HUES6 (cell line): ENCODE data around the gene SKIDA1.

Source experiments
- H3K27ac ChIP-seq: 2 replicates; pipeline ENCODE4 v1.7.0; 2013; ENCODE audit warnings: low read depth, mild to moderate bottlenecking, low read length, inconsistent platforms
- H3K27me3 ChIP-seq: 2 replicates; pipeline ENCODE4 v1.6.1; 2013; ENCODE audit warnings: low read length; ENCODE audit not compliant: control insufficient read depth, insufficient read depth
- H3K36me3 ChIP-seq: 2 replicates; pipeline ENCODE4 v1.6.1; 2013; ENCODE audit warnings: low read length; ENCODE audit not compliant: control insufficient read depth, insufficient read depth
- H3K4me1 ChIP-seq: 2 replicates; pipeline ENCODE4 v1.6.1; 2013; ENCODE audit warnings: low read length; ENCODE audit not compliant: control insufficient read depth, insufficient read depth
- H3K4me3 ChIP-seq: 2 replicates; pipeline ENCODE4 v1.5.1; 2013; ENCODE audit warnings: low read depth, low read length
- H3K9ac ChIP-seq: one replicate; pipeline ENCODE4 v1.6.1; 2013; ENCODE audit warnings: mild to moderate bottlenecking, low read length
- H3K9me3 ChIP-seq: 2 replicates; pipeline ENCODE4 v1.6.1; 2013; ENCODE audit warnings: low read depth, low read length; ENCODE audit not compliant: control insufficient read depth, insufficient read depth

Gene SKIDA1

GRCh38 chr10:21514818-21515351, 10.6 kb downstream of the SKIDA1 start:
- peaks cover 55% of the 10 kb centered on the region for H3K4me1 ChIP-seq
- peaks cover 8% of the 10 kb centered on the region; the same call in 1 of the 2 replicates for H3K27me3 ChIP-seq
- no peaks in the 10 kb centered on the region for H3K9me3 ChIP-seq
- H3K36me3 ChIP-seq: no peaks in the 10 kb centered on the region
- no peak overlapping the region for H3K27ac ChIP-seq
- H3K9ac ChIP-seq: peak overlapping the region; percentile 95
- H3K4me3 ChIP-seq: peak overlapping the region; percentile 79

- H3K27ac ChIP-seq: no peak overlapping the region; the same call in 1 of the 2 replicates
- H3K36me3 ChIP-seq: no peaks in the 10 kb centered on the region
- H3K9me3 ChIP-seq: no peaks in the 10 kb centered on the region
- H3K27me3 ChIP-seq: peaks cover 8% of the 10 kb centered on the region; the same call in 1 of the 2 replicates
- peak overlapping the region; percentile 15 for H3K9ac ChIP-seq
- H3K4me3 ChIP-seq: peak overlapping the region; percentile 79
- H3K4me1 ChIP-seq: peaks cover 51% of the 10 kb centered on the region
Measured at GRCh38 chr10:21514129-21514817, 11.2 kb downstream of the SKIDA1 start.

GRCh38 chr10:21513405-21513788, 12.1 kb downstream of the SKIDA1 start:
- no peak overlapping the region for H3K27ac ChIP-seq
- H3K36me3 ChIP-seq: no peaks in the 10 kb centered on the region
- peaks cover 8% of the 10 kb centered on the region; the same call in 1 of the 2 replicates for H3K27me3 ChIP-seq
- no peak overlapping the region for H3K9ac ChIP-seq
- peaks cover 49% of the 10 kb centered on the region for H3K4me1 ChIP-seq
- no peaks in the 10 kb centered on the region for H3K9me3 ChIP-seq
- H3K4me3 ChIP-seq: peak overlapping the region; percentile 49

- peak overlapping the region; percentile 49 for H3K4me3 ChIP-seq
- H3K9ac ChIP-seq: no peak overlapping the region
- H3K36me3 ChIP-seq: no peaks in the 10 kb centered on the region
- no peaks in the 10 kb centered on the region for H3K9me3 ChIP-seq
- peaks cover 10% of the 10 kb centered on the region for H3K27me3 ChIP-seq
- peaks cover 55% of the 10 kb centered on the region for H3K4me1 ChIP-seq
- no peak overlapping the region for H3K27ac ChIP-seq
Measured at GRCh38 chr10:21512573-21513404, 12.7 kb downstream of the SKIDA1 start.

GRCh38 chr10:21511946-21512572, 13.4 kb downstream of the SKIDA1 start:
- peaks cover 62% of the 10 kb centered on the region for H3K4me1 ChIP-seq
- H3K27ac ChIP-seq: 0 out of 2 replicates have a peak overlapping the region, but pooled peaks have one; percentile 90
- no peak overlapping the region for H3K9ac ChIP-seq
- no peaks in the 10 kb centered on the region for H3K9me3 ChIP-seq
- H3K27me3 ChIP-seq: peaks cover 17% of the 10 kb centered on the region
- H3K36me3 ChIP-seq: no peaks in the 10 kb centered on the region
- peak overlapping the region; percentile 49 for H3K4me3 ChIP-seq

GRCh38 chr10:21511095-21511570, 14.3 kb downstream of the SKIDA1 start:
- Histone ChIP-seq H3K4me3 (peak overlapping the region; percentile 49), H3K36me3 (no peaks in the 10 kb centered on the region), H3K27ac (peak overlapping the region; percentile 90), H3K9me3 (no peaks in the 10 kb centered on the region), H3K4me1 (peaks cover 70% of the 10 kb centered on the region), H3K9ac (peak overlapping the region; percentile 92), H3K27me3 (peaks cover 25% of the 10 kb centered on the region)

- peak overlapping the region; percentile 49 for H3K4me3 ChIP-seq
- H3K27me3 ChIP-seq: peaks cover 31% of the 10 kb centered on the region
- H3K27ac ChIP-seq: peak overlapping the region; percentile 90
- H3K9ac ChIP-seq: peak overlapping the region; percentile 92
- peaks cover 73% of the 10 kb centered on the region for H3K4me1 ChIP-seq
- H3K9me3 ChIP-seq: no peaks in the 10 kb centered on the region
- no peaks in the 10 kb centered on the region for H3K36me3 ChIP-seq
Measured at GRCh38 chr10:21510241-21511094, 15.0 kb downstream of the SKIDA1 start.

GRCh38 chr10:21509341-21510240, 15.9 kb downstream of the SKIDA1 start:
- Histone ChIP-seq H3K9ac (peak overlapping the region; percentile 92), H3K4me3 (peak overlapping the region; percentile 49), H3K4me1 (peaks cover 70% of the 10 kb centered on the region), H3K9me3 (no peaks in the 10 kb centered on the region), H3K27me3 (peaks cover 29% of the 10 kb centered on the region), H3K27ac (peak overlapping the region; percentile 90), H3K36me3 (no peaks in the 10 kb centered on the region)

- Histone ChIP-seq H3K9me3 (no peaks in the 10 kb centered on the region), H3K27ac (peak overlapping the region; percentile 90), H3K4me1 (peaks cover 70% of the 10 kb centered on the region), H3K4me3 (peak overlapping the region; percentile 49), H3K27me3 (peaks cover 27% of the 10 kb centered on the region), H3K9ac (peak overlapping the region; percentile 92), H3K36me3 (no peaks in the 10 kb centered on the region)
Measured at GRCh38 chr10:21508706-21509331, 16.7 kb downstream of the SKIDA1 start.
